Esophagus mucosa (tissue), 1 donor: ENCODE data around the gene LRTM2. TPM values are rescaled to one million over a fixed set of nuclear protein-coding genes. Genes with fewer than 3 reads are reported as not detected.
"Not testable (repeated sequence)": the region's sequence is repeated elsewhere in the genome, so short reads cannot be mapped to it uniquely, and the experiment has no call there.

Experiments used
- ATAC-seq: fragments of 200-7000 bp; cut with Tn5 transposase; one replicate; pipeline ENCODE4 v1.9.1; 2020
- total RNA-seq: library from RNA; stranded (reverse); gene quantifications from one replicate; pipeline ENCODE4 v1.2.4, GENCODE V29; 2023
- donor health status: DM: yes; HTN: yes; CAD: no.

Gene LRTM2
- total RNA-seq, 1 donor from 2014 or later: not detected

DNA sequence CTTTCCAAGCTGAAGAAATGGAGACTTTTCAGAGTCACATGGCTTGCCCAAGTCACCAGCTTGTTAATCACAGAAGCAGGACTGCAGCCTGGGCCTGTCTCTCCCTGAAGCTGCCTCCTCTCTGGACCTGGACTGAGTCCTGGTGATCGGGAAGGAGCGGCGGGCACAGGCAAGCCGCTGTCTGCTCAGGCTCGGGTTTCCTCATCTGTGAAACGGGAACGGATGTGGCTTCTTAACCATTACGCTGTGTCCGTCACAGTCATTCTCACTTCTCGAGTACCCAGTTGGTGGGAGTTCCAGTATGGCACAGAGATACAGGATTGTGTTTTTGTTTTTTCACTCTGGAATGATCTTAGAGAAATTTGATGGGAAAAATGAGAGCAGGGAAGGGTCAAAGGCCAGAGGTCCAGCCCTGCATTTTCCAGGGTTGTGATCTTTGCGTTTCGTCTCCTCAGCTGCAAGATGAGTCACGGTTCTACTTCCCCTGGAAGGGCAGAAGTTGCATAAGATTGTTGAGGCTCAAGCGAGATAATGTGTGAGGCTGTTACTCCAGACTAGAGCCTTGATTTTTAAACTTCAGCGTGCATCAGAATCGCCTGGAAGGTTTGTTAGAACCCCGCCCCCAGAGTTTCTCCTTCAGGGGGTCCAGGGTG lies 7.6 kb upstream of the LRTM2 start:
- peak; percentile 26 for ATAC-seq

DNA sequence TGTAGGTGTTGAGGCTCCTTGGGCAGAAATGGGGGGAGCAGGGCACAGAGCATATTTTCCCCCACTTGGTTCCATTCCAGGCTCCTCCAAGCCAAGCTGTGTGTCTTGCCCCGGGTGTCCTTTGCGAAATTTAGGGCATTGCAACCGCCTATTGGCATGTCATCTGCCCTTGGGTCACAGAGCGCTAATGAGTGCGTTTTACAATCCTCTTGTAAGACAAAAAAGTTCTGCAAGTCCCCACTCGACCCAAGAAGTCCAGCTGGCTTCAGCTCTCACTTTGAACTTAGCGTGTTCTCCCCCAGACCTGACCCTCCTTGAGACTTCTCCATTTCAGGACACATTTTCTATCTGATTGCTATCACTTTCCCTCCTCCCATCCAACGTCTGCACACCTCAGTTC lies 6.1 kb upstream of the LRTM2 start:
- ATAC-seq: no peak

DNA sequence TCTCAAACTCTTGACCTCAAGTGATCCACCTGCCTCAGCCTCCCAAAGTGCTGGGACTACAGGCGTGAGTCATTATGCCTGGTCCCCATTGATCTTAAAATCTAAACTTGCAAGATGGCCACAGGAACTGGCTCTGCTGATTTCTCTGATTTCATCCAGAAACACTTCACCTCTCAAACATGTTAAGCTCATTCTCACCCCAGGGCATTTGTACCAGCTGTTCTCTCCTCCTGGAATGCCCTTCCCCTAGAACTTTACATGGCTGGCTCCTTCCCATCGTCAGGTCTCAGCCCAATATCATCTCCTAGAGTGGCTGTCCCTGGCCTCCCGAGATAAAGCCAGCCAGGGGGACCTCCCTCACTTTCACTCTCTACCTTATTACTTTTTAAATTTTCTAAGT lies 5.3 kb upstream of the LRTM2 start:
- ATAC-seq: no peak

DNA sequence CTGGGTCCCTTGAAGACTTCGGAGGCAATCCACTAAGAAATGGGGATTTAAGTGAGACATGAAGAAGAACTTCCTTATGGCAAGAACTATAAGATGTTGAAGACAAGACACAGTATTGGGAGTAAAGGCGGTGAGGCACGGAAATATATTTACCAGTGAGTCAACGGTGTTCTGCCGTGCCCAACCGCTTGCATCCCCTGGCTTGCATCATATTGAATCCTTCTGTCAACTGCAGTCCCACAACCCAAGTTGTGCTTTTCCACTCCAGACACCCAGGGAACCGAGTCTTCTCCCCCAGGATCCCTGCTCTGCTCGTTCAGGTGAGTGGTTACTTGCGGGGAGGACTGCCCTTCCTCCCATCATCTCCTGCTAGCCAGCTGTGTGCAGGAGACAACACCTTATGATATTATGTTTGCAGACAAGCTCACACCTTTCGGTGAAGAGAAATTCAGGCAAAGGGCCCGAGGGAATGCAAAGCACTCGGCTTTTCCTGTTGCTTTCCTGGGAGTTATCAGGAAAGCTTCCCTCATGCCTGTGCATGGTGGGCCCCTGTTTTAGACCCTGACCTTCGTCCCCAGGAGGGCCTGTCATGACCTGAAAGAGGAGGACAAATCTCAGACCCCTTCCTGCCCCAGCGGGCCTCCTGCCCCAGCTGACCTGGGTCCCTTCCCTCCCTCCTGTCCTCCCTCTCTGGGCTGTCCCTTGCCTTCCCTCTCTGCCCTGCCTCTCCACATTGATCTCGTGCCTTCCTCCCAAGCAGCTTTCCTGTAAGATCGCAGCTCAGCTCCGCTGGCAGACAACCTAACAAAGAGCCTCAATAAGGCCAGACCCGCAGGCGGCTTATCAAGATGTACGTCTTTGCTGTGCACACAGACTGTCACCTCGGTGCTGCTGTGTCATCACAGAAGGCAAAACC lies 4.3 kb upstream of the LRTM2 start:
- ATAC-seq: no peak

DNA sequence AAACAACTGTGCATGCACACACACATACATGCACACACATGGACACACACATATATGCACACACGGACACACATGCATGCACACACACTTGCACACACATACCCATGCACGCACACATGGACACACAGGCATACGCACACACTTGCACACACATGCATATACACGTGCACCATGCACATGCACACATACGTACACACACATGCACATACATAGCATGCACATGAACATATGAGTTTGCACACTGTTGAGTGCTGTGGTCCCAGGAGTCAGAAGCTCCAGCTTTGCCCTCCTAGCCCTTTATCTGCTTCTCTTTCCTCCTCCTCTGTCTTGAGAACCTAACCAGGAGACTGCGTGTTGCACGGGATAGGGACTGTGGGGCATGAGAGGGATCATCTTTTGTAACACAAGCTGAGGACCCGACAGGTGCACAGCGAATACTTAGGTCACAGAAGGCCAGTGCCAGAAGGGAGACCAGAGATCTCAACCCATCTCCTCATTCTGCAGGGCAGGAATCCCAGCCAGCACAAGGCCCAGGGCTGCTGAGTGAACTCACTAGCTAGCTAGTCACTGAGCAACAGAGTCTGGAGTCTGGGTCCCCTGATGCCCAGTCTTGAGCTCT lies 3.5 kb upstream of the LRTM2 start:
- ATAC-seq: no peak

DNA sequence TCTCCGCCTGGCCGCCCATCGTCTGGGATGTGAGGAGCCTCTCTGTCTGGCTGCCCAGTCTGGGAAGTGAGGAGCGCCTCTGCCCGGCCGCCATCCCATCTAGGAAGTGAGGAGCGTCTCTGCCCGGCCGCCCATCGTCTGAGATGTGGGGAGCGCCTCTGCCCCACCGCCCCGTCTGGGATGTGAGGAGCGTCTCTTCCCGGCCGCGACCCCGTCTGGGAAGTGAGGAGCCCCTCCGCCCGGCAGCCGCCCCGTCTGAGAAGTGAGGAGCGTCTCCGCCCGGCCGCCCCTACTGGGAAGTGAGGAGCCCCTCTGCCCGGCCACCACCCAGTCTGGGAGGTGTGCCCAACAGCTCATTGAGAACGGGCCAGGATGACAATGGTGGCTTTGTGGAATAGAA lies 2.4 kb upstream of the LRTM2 start:
- ATAC-seq: not testable (repeated sequence)

DNA sequence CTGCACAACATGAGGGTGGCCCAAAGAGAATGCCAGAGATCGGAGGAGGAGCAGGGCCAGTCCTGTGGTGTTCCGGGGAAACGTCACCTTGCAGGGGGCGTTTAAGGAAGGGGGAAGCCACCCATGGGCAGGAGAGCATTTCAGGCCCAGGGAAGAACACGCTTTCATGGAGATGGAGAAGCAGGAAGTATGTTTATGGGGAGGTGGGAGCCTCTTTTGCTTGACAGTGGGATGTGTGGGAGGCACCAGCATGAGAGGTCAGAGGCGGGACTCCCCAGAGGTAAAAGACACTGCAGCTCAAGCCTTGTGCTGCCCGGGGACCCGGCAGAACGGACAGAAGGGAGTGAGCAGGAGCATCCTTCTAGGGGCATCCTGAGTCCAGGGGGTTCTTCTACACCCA lies 1.3 kb upstream of the LRTM2 start:
- no peak for ATAC-seq

DNA sequence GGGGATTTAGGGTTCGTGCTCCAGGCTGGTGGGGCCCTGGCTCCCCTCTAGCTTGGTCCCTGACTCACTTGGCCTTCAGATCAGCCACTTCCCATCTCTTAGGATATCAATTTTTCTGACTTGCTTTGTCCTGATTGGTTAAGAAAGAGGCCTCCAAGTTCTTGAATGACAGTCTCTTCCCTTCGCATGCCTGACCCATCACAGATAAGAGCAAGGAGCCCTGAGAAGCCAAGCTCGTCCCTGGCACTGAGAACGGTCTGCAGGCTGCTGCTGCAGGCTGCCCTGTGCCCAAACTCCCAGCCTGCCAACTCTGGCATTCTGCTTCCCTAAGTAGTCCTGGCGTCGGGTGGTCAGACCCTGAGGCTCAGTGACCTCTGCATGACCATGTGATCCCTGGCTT lies 794 bp upstream of the LRTM2 start:
- ATAC-seq: no peak

DNA sequence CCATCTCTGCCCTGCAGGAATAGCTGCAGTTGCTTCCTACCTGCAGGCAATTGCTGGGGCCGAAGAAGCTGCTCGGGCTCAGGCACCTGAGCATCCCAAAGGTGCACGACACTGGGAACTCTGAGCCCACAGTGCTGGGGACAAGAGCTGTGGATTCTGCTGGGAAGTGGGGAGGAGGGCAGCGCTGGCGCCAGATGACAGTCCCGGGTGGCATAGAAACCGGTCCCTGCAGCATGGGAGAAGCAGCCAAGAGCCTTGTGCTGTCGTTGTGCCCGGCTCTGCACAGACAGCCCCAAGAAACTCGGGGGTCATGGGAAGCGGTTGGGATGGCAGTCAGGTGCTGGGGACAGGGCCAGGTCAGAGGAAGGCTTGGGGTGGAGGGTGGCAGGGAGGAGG lies 529 bp downstream of the LRTM2 start:
- ATAC-seq: no peak

DNA sequence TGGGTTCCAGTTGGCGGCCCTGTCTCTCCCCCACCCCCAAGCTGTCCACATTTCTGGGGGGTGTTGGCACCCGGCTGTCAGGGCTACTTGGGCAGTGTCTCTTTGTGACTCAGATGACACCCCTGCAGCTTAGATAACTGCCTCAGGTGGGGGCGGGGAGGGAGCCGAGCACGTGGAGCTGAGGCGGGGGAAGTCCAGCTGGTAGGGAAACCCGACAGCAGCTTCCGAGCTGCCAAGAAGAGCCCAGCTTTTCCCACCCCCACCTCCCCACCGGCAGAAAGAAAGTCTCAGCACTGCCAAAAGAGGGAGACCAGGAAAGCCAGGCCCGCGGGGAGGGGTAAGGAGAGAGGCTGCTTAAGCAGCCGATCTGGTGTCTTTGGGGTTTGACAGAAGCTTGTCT lies 1.4 kb downstream of the LRTM2 start:
- ATAC-seq: no peak

DNA sequence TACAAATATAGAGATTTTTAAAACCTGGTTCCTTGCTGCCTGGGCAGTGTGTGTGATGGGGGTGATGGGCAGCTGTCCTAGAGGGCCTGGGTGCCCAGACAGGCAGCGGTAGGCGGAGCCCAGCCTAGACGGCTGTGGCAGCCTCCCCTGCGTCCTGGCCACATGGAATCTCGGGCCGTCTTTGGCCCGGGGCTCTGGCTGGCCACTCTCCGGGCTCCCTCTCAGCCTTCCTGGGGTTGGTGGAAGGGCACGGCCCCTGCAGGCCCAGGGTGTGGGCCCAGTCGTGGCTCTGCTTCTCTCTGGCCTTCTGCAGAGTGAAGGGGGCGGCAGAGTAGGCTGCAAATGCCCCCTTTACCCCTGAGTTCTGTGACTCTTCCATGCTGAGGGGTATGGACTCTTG lies 2.3 kb downstream of the LRTM2 start:
- no peak for ATAC-seq

DNA sequence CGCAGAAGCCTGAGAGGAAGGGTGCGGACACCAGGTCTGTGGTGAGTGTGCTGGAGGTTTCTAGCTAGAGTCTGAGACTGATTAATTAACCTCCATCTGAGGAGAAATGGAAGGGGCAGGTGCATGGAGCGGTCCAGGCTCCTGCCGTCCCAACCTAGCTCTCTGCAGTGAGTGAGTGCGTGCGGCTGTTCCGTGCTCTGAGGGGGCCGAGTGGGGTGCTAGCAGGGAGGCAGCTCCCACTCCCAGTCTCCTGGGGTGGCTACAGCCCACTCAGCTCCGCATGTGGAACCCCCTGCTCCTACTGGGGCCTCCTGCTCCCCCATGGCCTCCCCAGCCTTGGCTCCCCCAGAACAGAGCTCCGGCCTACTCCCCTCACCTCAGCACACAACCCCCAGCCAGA lies 2.9 kb downstream of the LRTM2 start:
- ATAC-seq: no peak

DNA sequence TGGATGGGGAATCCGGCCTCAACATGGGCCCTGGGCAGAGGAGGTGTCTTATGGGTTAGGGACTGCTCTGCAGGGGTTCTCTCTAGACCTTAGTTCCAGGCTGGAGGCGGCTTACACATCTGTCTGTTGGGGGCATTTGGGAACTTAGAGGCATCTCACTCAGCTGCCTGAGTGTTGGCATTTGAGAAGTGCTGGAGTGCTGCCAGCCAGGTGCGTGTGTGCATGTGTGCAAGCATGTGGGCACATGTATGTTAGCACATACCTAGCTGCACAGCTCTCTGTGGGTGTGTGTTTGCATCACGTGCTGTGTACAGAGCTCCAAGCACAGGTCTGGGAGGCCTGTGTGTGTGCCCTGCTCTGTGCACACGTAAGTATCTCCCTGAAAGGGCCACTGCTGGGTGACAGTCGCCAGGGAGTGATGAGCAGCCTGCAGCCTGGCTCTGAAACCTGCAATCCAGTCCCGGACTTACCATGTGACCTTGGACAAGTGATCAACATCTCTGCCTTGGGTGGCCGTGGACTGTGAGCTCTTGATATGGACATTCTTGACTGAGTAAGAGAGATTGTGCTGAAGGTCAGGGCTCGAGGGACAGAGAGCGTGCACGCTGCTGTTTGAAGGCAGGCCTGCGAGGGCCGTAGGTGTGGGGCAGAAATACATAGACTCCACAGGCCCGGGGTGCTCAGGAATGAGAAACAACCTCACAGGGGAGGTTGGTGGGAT lies 5.2 kb downstream of the LRTM2 start:
- ATAC-seq: no peak

DNA sequence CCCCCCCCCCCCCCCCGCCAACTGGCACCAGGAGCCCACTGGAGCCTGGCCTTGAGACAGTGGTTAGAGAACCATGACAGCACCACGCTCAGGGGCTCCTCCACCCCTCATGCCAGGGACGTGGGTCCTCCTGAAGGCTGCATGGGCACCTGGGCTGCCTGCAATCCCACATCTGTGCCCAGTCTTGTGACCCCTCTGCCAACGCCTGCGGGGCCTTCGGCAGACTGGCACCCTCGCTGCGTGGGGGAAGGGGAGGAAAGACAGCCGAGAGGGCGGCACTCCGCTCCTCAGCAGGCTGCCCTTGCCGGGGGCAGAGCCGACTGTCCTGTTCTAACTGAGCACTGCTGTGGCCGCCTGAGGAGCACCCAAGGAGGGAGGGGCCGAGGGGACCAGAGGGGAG lies 6.0 kb downstream of the LRTM2 start:
- no peak for ATAC-seq

DNA sequence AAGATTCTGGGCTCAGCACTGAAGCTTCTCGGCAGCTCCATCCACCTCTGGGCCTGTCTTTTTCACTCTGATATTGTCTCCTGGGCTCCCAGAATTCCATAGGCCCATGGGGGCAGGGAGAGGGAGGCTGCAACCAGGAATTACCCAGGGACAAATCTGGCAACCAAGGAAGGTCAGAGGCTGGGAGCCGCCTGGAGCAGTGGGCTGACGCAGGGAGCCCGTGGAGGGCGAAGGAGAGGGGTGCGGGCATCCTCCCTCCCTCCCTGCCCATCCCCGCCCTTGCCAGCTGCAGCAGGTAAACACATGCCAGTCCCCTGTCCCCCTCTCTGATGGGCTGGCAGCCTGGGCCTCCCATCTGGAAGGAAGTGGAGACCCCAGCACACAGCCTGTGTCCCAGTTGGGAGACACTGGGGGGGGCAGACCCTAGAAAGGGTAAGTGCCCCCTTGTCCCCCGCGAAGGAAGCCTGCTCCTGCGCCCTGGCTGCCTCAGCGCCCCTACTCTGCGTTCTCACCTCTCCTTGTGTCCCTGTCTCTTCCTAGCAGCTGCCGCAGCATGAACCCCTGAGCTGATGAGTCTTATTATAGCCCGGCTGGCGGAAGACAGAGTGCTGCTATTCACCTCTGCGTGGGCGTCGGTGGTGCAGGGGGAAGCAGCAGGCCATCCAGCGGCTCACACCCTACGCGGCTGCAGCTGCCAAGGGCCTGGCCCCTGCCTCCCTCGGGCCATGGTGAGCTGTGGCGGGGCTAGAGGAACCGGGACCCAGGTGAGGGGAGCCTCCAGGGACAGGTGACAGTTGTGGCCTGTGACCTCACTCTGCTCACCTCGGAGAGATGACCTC lies 6.7 kb downstream of the LRTM2 start:
- ATAC-seq: no peak

DNA sequence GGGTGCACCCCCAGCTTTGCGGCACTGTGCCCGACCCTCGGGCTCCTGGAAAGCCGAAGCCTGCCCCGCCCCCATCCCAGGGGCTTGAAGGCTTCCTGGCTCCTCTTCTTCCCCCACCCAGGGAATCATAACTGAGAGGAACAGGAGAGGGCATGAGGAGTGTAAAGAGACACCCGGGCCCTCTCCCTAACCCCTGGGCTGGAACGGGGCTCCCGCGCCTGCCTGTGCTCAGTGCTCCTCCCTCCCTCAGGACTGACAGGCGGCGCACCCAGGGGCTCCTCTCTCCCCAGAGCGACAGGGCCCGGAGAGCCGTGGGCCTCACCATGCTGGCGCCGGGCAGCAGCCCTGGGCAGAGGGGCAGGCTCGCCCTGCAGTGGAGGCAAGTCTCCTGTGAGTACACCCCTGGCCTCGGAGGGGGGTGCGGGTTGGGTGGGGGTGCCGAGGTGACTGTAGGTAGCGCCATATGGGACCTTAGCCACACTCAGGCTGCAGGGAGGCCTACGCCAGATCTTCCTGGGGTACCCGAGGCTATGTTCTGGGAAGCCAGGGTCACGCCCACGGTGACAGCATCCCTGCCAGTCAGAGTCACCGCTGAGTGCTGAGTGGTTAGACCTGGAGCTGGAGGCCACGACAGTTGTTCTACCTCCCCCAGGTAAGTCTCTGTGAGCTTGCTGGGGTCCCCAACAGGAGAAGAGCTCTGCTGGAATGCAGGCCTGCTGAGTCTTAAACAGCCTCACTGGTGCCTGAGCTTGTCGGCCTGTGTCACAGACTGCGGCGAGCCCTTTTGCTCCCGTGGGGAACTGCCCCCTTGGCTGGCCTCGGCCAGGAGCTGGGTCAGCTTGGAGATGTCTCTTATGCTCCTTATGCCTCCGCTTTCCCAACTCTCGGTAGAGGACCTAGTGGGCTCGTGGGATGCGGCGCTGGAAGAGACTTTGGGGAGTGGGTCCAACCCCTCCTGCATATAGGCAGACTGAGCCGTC lies 7.8 kb downstream of the LRTM2 start:
- ATAC-seq: no peak

DNA sequence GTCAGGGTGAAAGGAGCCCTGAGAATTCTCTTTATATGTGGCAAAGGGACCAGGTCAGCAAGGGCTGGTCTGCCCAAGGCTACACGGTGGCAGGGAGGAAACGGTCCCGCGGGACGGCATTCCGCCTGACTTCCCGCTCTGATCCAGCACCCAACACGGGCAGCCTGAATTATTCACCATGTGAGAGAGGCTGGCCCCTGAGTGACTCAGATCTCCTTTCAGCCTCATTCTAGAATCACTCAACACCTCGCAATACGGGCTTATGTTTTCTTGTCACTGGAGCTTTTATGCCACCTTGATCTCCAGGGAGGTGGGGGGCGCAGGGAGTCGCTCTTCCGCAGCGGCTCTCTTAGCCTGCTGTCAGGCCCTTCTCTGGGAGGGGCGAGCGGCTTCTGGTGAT lies 8.5 kb downstream of the LRTM2 start:
- ATAC-seq: no peak

DNA sequence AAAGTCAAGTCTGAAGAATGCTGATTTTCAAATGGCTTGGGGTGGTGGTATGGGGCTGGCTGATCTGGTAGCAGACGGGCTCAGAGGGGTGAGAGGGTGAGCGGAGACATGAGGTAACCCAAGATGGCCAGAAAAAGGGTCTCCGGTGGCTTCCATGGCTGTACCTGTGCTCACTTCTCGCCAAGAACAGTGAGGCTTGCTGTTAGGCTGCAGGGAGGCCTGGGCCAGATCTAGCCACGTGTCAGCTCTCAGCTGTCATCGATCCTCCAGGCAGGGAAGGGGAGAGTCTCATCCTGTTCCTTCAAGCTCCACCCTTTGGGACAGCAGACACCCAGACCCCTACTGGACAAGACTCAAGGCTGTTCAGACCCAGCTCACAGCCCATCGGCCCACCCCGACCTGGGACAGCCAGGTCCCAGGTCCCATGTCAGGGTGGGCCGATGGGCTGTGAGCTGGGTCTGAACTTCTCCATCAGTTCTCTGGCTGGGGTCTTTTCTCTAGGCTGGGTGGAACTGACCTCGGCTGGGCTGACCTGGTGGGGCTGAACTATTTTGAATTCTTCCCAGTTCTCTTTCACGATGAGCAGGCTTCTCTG lies 9.0 kb downstream of the LRTM2 start:
- ATAC-seq: no peak

DNA sequence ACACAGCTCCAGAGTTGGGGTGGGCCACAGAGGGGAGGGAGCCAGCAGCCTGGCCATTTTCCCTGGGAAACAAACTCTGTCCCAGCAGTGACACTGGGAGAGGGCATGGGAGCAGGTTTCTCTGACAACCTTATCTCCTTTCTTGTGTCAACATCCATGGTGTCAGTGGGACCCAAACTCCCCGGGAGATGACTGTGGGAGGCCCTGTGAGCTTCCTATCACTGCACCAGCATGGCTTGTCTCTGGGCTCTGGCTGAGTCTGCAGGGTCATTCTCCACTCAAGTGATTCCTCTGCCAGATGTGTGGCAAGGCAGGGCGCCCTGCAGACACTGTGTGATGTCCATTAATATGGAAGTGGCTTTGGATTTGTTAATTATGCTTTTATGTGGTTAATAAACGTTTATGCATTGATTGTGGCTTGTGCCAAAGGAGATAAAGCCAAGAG lies 10.1 kb downstream of the LRTM2 start:
- no peak for ATAC-seq
